IPS-15b (cell line): Measurements from ENCODE around the gene LY6G6C.

Source experiments
- H3K27me3 ChIP-seq: one replicate; pipeline ENCODE4 v1.6.1; 2013; ENCODE audit warnings: low read length; ENCODE audit not compliant: control insufficient read depth, insufficient read depth
- H3K36me3 ChIP-seq: one replicate; pipeline ENCODE4 v1.6.1; 2013; ENCODE audit warnings: low read length; ENCODE audit not compliant: control insufficient read depth, insufficient read depth
- H3K4me1 ChIP-seq: one replicate; pipeline ENCODE4 v1.6.1; 2013; ENCODE audit warnings: mild to moderate bottlenecking, low read length; ENCODE audit not compliant: control insufficient read depth, insufficient read depth
- H3K4me3 ChIP-seq: one replicate; pipeline ENCODE4 v1.5.1; 2013; ENCODE audit warnings: low read depth, low read length
- H3K9ac ChIP-seq: one replicate; pipeline ENCODE4 v1.6.1; 2013; ENCODE audit warnings: low read depth, mild to moderate bottlenecking, low read length
- H3K9me3 ChIP-seq: one replicate; pipeline ENCODE4 v1.6.1; 2013; ENCODE audit warnings: mild to moderate bottlenecking, low read length; ENCODE audit not compliant: control insufficient read depth, insufficient read depth

LY6G6C gene

GRCh38 chr6:31708224-31708623 is 13.3 kb downstream of the LY6G6C start:
- H3K9ac ChIP-seq, result no peak overlapping the region
- no peaks in the 10 kb centered on the region for H3K27me3 ChIP-seq
- no peaks in the 10 kb centered on the region for H3K36me3 ChIP-seq
- H3K4me1 ChIP-seq, result no peaks in the 10 kb centered on the region
- H3K4me3 ChIP-seq, result no peak overlapping the region
- H3K9me3 ChIP-seq, result no peaks in the 10 kb centered on the region

GRCh38 chr6:31707701-31708100 is 13.8 kb downstream of the LY6G6C start:
- H3K36me3 ChIP-seq, result no peaks in the 10 kb centered on the region
- H3K4me3 ChIP-seq, result no peak overlapping the region
- H3K9ac ChIP-seq, result no peak overlapping the region
- H3K4me1 ChIP-seq, result no peaks in the 10 kb centered on the region
- no peaks in the 10 kb centered on the region for H3K27me3 ChIP-seq
- H3K9me3 ChIP-seq, result no peaks in the 10 kb centered on the region

- peaks cover 2% of the 10 kb centered on the region for H3K4me1 ChIP-seq
Measured at GRCh38 chr6:31706599-31706998, 14.9 kb downstream of the LY6G6C start, which contains the start of gene LY6G6F. Gene LY6G6F, plus strand, starts transcription at chr6:31706866. Its CDS starts 41 bp downstream, at chr6:31706907.

GRCh38 chr6:31705931-31706330 is 15.6 kb downstream of the LY6G6C start:
- no peak overlapping the region for H3K4me3 ChIP-seq
- H3K27me3 ChIP-seq, result no peaks in the 10 kb centered on the region
- H3K9me3 ChIP-seq, result no peaks in the 10 kb centered on the region
- peaks cover 2% of the 10 kb centered on the region for H3K4me1 ChIP-seq
- H3K36me3 ChIP-seq, result peaks cover 3% of the 10 kb centered on the region
- no peak overlapping the region for H3K9ac ChIP-seq

More at GRCh38 chr6:31706599-31706998, 14.9 kb downstream of the LY6G6C start, which contains the start of gene LY6G6F:
- Histone ChIP-seq H3K36me3 (peaks cover 3% of the 10 kb centered on the region), H3K9ac (no peak within 1 kb of the TSS), H3K4me3 (no peak within 1 kb of the TSS), H3K9me3 (no peaks in the 10 kb centered on the region), H3K27me3 (no peaks in the 10 kb centered on the region)

DNA sequence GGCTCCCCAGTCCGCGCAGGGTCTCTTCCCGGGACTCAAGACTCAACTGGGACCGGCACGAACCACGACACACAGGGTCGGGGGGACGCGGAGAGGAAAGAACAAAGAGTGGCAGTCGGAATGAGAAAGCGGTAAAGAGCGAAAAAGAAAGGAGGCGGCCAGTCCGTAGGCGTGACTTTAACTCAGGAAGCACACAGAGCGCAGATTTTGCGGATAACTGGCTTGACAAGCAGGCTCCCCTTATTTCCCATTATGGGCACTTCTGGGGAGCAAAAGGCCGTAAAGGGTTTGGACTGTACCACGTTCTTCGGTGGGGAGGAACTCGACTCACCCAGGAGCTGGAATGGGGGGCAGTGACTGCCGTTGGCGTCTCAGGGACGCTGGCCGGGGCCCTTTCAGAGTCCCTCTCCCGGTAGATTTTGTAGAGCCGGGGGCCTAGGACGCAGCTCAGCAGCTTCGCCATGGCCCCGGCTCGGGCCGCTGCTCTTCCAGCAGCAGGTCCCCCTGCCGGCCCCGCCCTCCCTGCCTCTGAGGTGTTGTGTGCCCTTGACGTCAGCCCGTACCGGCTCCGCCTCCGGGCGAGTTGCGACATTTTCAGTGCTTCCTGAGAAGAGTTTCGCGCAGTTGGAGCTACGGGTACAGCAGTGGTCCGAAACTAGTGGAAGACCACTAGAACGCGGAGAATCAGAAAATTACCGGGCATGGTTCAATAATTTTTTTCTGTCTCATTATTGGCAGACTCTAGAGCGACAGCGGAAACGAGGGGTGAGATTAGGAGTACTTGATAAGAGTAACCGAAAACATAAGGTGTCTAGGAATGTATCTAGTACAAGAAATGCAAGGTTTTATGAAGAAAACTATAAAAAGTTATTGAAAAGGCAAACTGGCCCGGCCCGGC is 18.5 kb downstream of the LY6G6C start, which contains the start of gene ABHD16A:
Gene ABHD16A (minus strand): TSS at position 506 of the 898 bp plus-strand sequence. CDS start 43 bp downstream, at position 463.
- H3K36me3 ChIP-seq, result peaks cover 7% of the 10 kb centered on the region
- no peaks in the 10 kb centered on the region for H3K27me3 ChIP-seq

GRCh38 chr6:31702405-31702818 is 19.1 kb downstream of the LY6G6C start:
- H3K4me1 ChIP-seq, result peaks cover 2% of the 10 kb centered on the region
- peak overlapping the region; percentile 90 for H3K9ac ChIP-seq
- no peaks in the 10 kb centered on the region for H3K27me3 ChIP-seq
- H3K4me3 ChIP-seq, result peak overlapping the region; percentile 95
- peaks cover 7% of the 10 kb centered on the region for H3K36me3 ChIP-seq
- H3K9me3 ChIP-seq, result no peaks in the 10 kb centered on the region

More for the DNA sequence above, 18.5 kb downstream of the LY6G6C start, which contains the start of gene ABHD16A:
- Histone ChIP-seq H3K9me3 (no peaks in the 10 kb centered on the region), H3K9ac (peak within 1 kb of the TSS; percentile 90), H3K4me1 (peaks cover 2% of the 10 kb centered on the region), H3K4me3 (peak within 1 kb of the TSS; percentile 95)

- H3K9ac ChIP-seq, result peak overlapping the region; percentile 90
- H3K4me3 ChIP-seq, result peak overlapping the region; percentile 95
- peaks cover 2% of the 10 kb centered on the region for H3K4me1 ChIP-seq
- no peaks in the 10 kb centered on the region for H3K27me3 ChIP-seq
- peaks cover 9% of the 10 kb centered on the region for H3K36me3 ChIP-seq
- H3K9me3 ChIP-seq, result no peaks in the 10 kb centered on the region
Measured at GRCh38 chr6:31701666-31702404, 19.7 kb downstream of the LY6G6C start.

DNA sequence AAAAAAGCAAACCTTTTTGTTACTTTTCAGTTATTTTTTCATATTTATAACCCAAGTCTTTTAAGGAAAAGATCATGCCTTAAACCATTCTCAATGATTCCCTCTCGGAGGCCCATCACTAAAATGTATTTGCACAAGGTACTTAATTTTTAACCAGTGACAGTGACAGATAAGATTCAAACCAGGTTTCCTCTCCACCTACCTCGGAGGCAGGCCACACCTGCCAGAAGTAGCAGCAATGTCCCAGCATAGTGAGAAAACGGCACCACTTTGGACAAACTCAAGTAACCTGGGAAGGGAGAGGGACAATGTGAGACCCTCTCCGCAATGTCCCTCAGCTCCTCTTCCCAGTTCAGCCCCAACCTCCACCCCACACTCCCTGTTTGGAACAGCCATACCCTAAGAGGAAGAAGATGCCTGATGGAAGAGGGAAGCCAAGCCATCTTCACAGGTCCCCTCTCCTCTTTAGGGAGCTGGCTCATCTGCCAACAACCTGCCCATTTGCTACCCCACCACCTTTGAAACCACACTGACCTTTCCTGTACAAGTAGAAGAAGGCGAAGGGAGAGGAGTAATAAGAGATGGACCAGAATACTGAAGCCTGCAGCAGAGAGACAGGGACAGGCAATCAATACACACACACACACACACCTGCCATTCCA is 20.7 kb downstream of the LY6G6C start:
- H3K36me3 ChIP-seq, result peaks cover 12% of the 10 kb centered on the region
- no peak overlapping the region for H3K9ac ChIP-seq
- no peak overlapping the region for H3K4me3 ChIP-seq

DNA sequence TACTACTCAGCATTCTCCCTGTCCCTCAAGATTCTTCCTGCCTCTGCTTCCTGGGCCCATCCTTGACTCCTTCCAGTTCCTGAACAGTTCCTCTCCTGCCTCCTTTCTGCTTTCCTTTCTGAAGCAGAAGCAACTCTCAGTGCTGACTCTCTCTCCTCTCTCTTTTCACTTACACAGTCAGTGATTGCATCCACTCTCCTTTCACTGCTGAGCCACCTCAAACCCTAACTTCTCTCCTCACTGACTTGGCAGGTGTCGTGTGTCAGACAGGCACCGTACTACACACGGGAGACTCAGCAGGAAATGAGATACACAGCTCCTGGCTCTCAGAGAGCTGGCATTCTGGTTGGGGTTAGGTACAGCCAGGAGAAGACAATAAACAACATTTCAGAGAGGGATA is 24.0 kb downstream of the LY6G6C start:
- Histone ChIP-seq H3K4me1 (peaks cover 2% of the 10 kb centered on the region), H3K9me3 (no peaks in the 10 kb centered on the region), H3K4me3 (no peak overlapping the region), H3K9ac (no peak overlapping the region), H3K36me3 (peaks cover 16% of the 10 kb centered on the region), H3K27me3 (no peaks in the 10 kb centered on the region)

More for the DNA sequence above, 20.7 kb downstream of the LY6G6C start:
- peaks cover 2% of the 10 kb centered on the region for H3K4me1 ChIP-seq
- H3K9me3 ChIP-seq, result no peaks in the 10 kb centered on the region
- no peaks in the 10 kb centered on the region for H3K27me3 ChIP-seq

GRCh38 chr6:31693535-31693934 is 28.0 kb downstream of the LY6G6C start:
- Histone ChIP-seq H3K4me1 (peaks cover 2% of the 10 kb centered on the region), H3K9me3 (no peaks in the 10 kb centered on the region), H3K36me3 (peaks cover 27% of the 10 kb centered on the region), H3K4me3 (no peak overlapping the region), H3K9ac (no peak overlapping the region), H3K27me3 (no peaks in the 10 kb centered on the region)

DNA sequence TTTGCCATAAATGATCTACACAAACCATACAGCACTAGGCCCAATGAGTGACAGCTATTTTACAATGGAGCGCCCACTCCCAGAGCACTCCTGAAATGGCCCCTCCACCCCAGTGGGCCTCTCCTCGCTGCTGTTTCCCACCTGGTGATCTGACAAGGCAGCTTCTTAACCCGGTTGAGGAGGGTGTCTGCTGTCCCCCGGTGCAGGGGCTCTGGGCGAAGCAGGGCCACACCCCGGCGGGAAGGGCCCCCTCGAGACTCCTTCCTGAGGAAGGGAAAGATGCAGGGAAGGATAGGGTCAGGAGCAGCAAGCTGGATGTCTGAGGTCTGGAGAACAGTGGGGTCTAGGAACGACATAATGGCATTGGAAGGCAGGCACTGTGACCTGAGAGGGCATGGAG is 28.7 kb downstream of the LY6G6C start:
- Histone ChIP-seq H3K9me3 (no peaks in the 10 kb centered on the region), H3K4me1 (peaks cover 2% of the 10 kb centered on the region), H3K36me3 (peaks cover 28% of the 10 kb centered on the region), H3K4me3 (no peak overlapping the region), H3K9ac (no peak overlapping the region), H3K27me3 (no peaks in the 10 kb centered on the region)
